HG02588 (cell line): Measurements from ENCODE around the gene SLC35F6.
"Not testable (repeated sequence)": the region's sequence is repeated elsewhere in the genome, so short reads cannot be mapped to it uniquely, and the experiment has no call there.

Experiments
- ATAC-seq: cut with Tn5 transposase; IDR thresholded peaks from one replicate; pipeline ENCODE4 v1.9.1; 2021; ENCODE audit warnings: mild to moderate bottlenecking, moderate library complexity; ENCODE audit not compliant: unreplicated experiment

SLC35F6 gene

GRCh38 chr2:26780203-26780760, 16.2 kb downstream of the SLC35F6 start:
- ATAC-seq: no peak

- ATAC-seq: no peak
Measured at GRCh38 chr2:26782876-26783704, 19.0 kb downstream of the SLC35F6 start.

GRCh38 chr2:26784570-26785234, 20.6 kb downstream of the SLC35F6 start:
- no peak for ATAC-seq

- peak; percentile 99 for ATAC-seq
Measured at GRCh38 chr2:26785431-26786206, 21.5 kb downstream of the SLC35F6 start, which contains the start of gene CENPA. Gene CENPA (plus strand): TSS chr2:26786056. CDS start chr2:26786197, 141 bp downstream.

- peak; percentile 21 for ATAC-seq
Measured at GRCh38 chr2:26786207-26787028, 22.3 kb downstream of the SLC35F6 start.

- no peak for ATAC-seq
Measured at GRCh38 chr2:26792720-26793119, 28.6 kb downstream of the SLC35F6 start.

- ATAC-seq: no peak
Measured at GRCh38 chr2:26793518-26793917, 29.4 kb downstream of the SLC35F6 start.

GRCh38 chr2:26795135-26795534, 31.1 kb downstream of the SLC35F6 start:
- ATAC-seq: not testable (repeated sequence)

GRCh38 chr2:26801328-26801727, 37.2 kb downstream of the SLC35F6 start:
- no peak for ATAC-seq

- ATAC-seq: no peak
Measured at GRCh38 chr2:26801796-26802195, 37.7 kb downstream of the SLC35F6 start.

GRCh38 chr2:26805241-26805676, 41.2 kb downstream of the SLC35F6 start:
- no peak for ATAC-seq

- no peak for ATAC-seq
Measured at GRCh38 chr2:26807788-26808460, 43.8 kb downstream of the SLC35F6 start.

GRCh38 chr2:26809211-26809610, 45.1 kb downstream of the SLC35F6 start:
- ATAC-seq: no peak

- ATAC-seq: no peak
Measured at GRCh38 chr2:26809876-26810577, 45.9 kb downstream of the SLC35F6 start.

GRCh38 chr2:26811261-26811660, 47.2 kb downstream of the SLC35F6 start:
- ATAC-seq: no peak

- ATAC-seq: no peak
Measured at GRCh38 chr2:26811791-26812694, 48.0 kb downstream of the SLC35F6 start.

GRCh38 chr2:26812731-26813130, 48.6 kb downstream of the SLC35F6 start:
- no peak for ATAC-seq
